Measurements from ENCODE around the gene CLN6.

GRCh38 chr15:68259883-68260282, 30.4 kb upstream of the CLN6 start:
- TF ChIP-seq CTCF (IDR thresholded peaks at IDR 0.05) (no peak), POLR2A (IDR thresholded peaks at IDR 0.05) (no peak)
